HepG2 (cell line): ENCODE results near the gene GFOD1. TPM values are rescaled to one million over a fixed set of nuclear protein-coding genes. Genes with fewer than 3 reads are reported as not detected.

ENCODE experiments used
- ATAC-seq: fragments of 200-7000 bp; cut with Tn5 transposase; 3 replicates; pipeline ENCODE4 v1.9.1; 2020; ENCODE audit warnings: mild to moderate bottlenecking, moderate library complexity
- BruUV-seq: library from RNA; stranded (reverse); fragments of 400-500 nt; replicated peaks from 2 replicates; lab custom pipeline; 2021; lab: Mats Ljungman, UMichigan
- CTCF ChIA-PET: fragments of 300-600 bp; formaldehyde crosslinking; extraction: SDS; loops from one replicate; lab custom pipeline; 2021; ENCODE audit warnings: low total read pairs, inconsistent platforms, low intra/inter-chr PET ratio; lab: Yijun Ruan, JAX
- POLR2A ChIA-PET: fragments of 350-600 bp; sonication (Branson Sonifier 250); formaldehyde crosslinking; loops from one replicate; lab custom pipeline; 2020; ENCODE audit warnings: antibody characterized with exemption, inconsistent platforms; lab: Yijun Ruan, JAX
- DNase-seq: peaks from one replicate; pipeline ENCODE4 v3.0.0-alpha.2; 2015; ENCODE audit warnings: low spot score
- FAIRE-seq: peaks from 3 replicates; lab custom pipeline; 2011; peaks lifted over from hg19 to GRCh38; lab: Jason Lieb, UNC
- H2AFZ ChIP-seq: one replicate; pipeline ENCODE4 v1.6.1; 2011; ENCODE audit warnings: low read length, inconsistent platforms
- H3K27ac ChIP-seq: fragments of 300-600 bp; 3 replicates; pipeline ENCODE4 v1.8.0; 2011; ENCODE audit warnings: mixed run types, mild to moderate bottlenecking, mixed read lengths, low read length, inconsistent platforms; ENCODE audit not compliant: insufficient read depth; ENCODE audit errors: extremely low read length
- H3K27me3 ChIP-seq, 2 experiments: fragments of 200-600 bp in 1 of 2; 2 replicates in 1 of 2; 3 replicates in 1 of 2; pipeline versions ENCODE4 v1.6.0 to v1.8.0; 2011; ENCODE audit warnings: low read length in 2 of 2, mild to moderate bottlenecking in 2 of 2, moderate library complexity in 2 of 2, inconsistent platforms in 1 of 2; ENCODE audit not compliant: insufficient read depth in 2 of 2, control insufficient read depth in 1 of 2
- H3K36me3 ChIP-seq, 2 experiments: fragments of 200-600 bp in 1 of 2; replicated peaks in 1 of 2; 2 replicates in 1 of 2; 3 replicates in 1 of 2; pipeline versions ENCODE4 v1.5.1 to v1.8.0; 2011; ENCODE audit warnings: low read length in 2 of 2, inconsistent platforms in 1 of 2; ENCODE audit not compliant: insufficient read depth in 2 of 2, control insufficient read depth in 1 of 2
- H3K4me1 ChIP-seq: 2 replicates; pipeline ENCODE4 v1.5.1; 2012; ENCODE audit warnings: low read length, inconsistent platforms; ENCODE audit not compliant: insufficient read depth
- H3K4me2 ChIP-seq: 2 replicates; pipeline ENCODE4 v1.6.0; 2011; ENCODE audit warnings: low read depth, low read length, inconsistent platforms
- H3K4me3 ChIP-seq, 3 experiments: fragments of 200-600 bp in 1 of 3; sonication (generic), shearing (Covaris generic) in 1 of 3; replicated peaks in 1 of 3; 2 replicates each; pipeline ENCODE4 v1.5.1; 2011 to 2016; ENCODE audit warnings: low read length in 3 of 3, inconsistent platforms in 2 of 3, low read depth in 2 of 3, mild to moderate bottlenecking in 2 of 3, control low read depth in 1 of 3, mixed read lengths in 1 of 3; ENCODE audit not compliant: insufficient read depth in 1 of 3
- H3K79me2 ChIP-seq: one replicate; pipeline ENCODE4 v1.6.1; 2011; ENCODE audit warnings: low read length, inconsistent platforms; ENCODE audit not compliant: insufficient read depth
- H3K9ac ChIP-seq: 2 replicates; pipeline ENCODE4 v1.6.0; 2011; ENCODE audit warnings: mild to moderate bottlenecking, low read depth, low read length, inconsistent platforms; ENCODE audit not compliant: insufficient read depth
- H3K9me3 ChIP-seq: 2 replicates; pipeline ENCODE4 v1.5.1; 2012; ENCODE audit warnings: mild to moderate bottlenecking, low read length
- H4K20me1 ChIP-seq: 2 replicates; pipeline ENCODE4 v1.6.0; 2011; ENCODE audit warnings: inconsistent platforms, mild to moderate bottlenecking, low read length, moderate library complexity; ENCODE audit not compliant: insufficient read depth
- BHLHE40 ChIP-seq: IDR thresholded peaks from 2 replicates; pipeline ENCODE4 v1.6.1; 2011; ENCODE audit warnings: low read length, improper control_type of control experiment
- KAT8 ChIP-seq: IDR thresholded peaks from 2 replicates; pipeline ENCODE4 v1.6.1; 2016; ENCODE audit warnings: missing genetic modification reagents, missing compliant biosample characterization
- MED8 ChIP-seq: sonication (generic); formaldehyde crosslinking; IDR thresholded peaks from 2 replicates; pipeline ENCODE4 v1.8.1; 2023; ENCODE audit warnings: mild to moderate bottlenecking, missing genetic modification reagents; ENCODE audit not compliant: insufficient replicate concordance
- NCOA1 ChIP-seq: sonication (generic); formaldehyde crosslinking; IDR thresholded peaks from 2 replicates; pipeline ENCODE4 v1.9.0; 2021; ENCODE audit warnings: missing genetic modification reagents
- NFKB2 ChIP-seq: sonication (generic); formaldehyde crosslinking; IDR thresholded peaks from 2 replicates; pipeline ENCODE4 v1.4.0; 2020; ENCODE audit warnings: missing genetic modification reagents, borderline replicate concordance
- NR3C1 ChIP-seq: sonication (generic); formaldehyde crosslinking; IDR thresholded peaks from 2 replicates; pipeline ENCODE4 v1.4.0; 2020; ENCODE audit warnings: missing genetic modification reagents
- PAF1 ChIP-seq: IDR thresholded peaks from 2 replicates; pipeline ENCODE4 v1.6.1; 2016; ENCODE audit warnings: missing genetic modification reagents, missing compliant biosample characterization
- PHF5A ChIP-seq: IDR thresholded peaks from one replicate; pipeline ENCODE4 v1.6.1; 2018; ENCODE audit warnings: low read depth, missing genetic modification reagents; ENCODE audit not compliant: unreplicated experiment
- SNRNP70 ChIP-seq: fragments of 200-400 bp; formaldehyde crosslinking; IDR thresholded peaks from 2 replicates; pipeline ENCODE4 v1.6.1; 2017; ENCODE audit warnings: mild to moderate bottlenecking, low read depth, low read length, moderate library complexity
- TCF7L2 ChIP-seq: IDR thresholded peaks from 2 replicates; pipeline ENCODE4 v1.6.1; 2011; ENCODE audit warnings: mild to moderate bottlenecking, low read depth, low read length, moderate library complexity
- ZNF335 ChIP-seq: sonication (generic); formaldehyde crosslinking; IDR thresholded peaks from 2 replicates; pipeline ENCODE4 v1.4.0; 2020; ENCODE audit warnings: missing genetic modification reagents
- ZNF441 ChIP-seq: sonication (generic); formaldehyde crosslinking; IDR thresholded peaks from 2 replicates; pipeline ENCODE4 v1.7.0; 2021; ENCODE audit warnings: missing genetic modification reagents, borderline replicate concordance
- ZNF609 ChIP-seq: sonication (generic); formaldehyde crosslinking; IDR thresholded peaks from 2 replicates; pipeline ENCODE4 v1.4.0; 2020; ENCODE audit warnings: mild to moderate bottlenecking, missing genetic modification reagents, borderline replicate concordance
- ZNF629 ChIP-seq: sonication (generic); formaldehyde crosslinking; conservative IDR thresholded peaks from 2 replicates; pipeline ENCODE4 v1.5.0; 2020; ENCODE audit warnings: missing genetic modification reagents
- WGBS: methylation state at CpG from one replicate; pipeline ENCODE4 v1.1.6; 2017; ENCODE audit warnings: low lambda C conversion rate; 5-methylcytosine and 5-hydroxymethylcytosine counted together
- in situ Hi-C: cut with HindIII; loops from 2 replicates; pipeline ENCODE4 v1.10.0; 2017; ENCODE audit warnings: low pct_unique_long_range_greater_than_20kb; ENCODE audit not compliant: extremely low pct_ligation_motif_present
- intact Hi-C: fragments of 100-400 bp; cut with micrococcal nuclease; formaldehyde crosslinking; loops from one replicate; pipeline ENCODE4 v1.10.0; 2022; ENCODE audit not compliant: unreplicated experiment
- polyA plus RNA-seq, 8 experiments: library from polyadenylated mRNA; depleted of rRNA in 3 of 8; stranded (reverse) in 7 of 8; unstranded in 1 of 8; fragments of >200 nt; fragmentation: Illumina TruSeq in 4 of 8; extraction: Trizol in 4 of 8; gene quantifications; 2 replicates each; pipeline versions ENCODE4 v1.2.1 to v1.2.3, GENCODE V29; 2011 to 2016; ENCODE audit warnings: low read depth in 4 of 8, missing spikeins in 1 of 8, mixed read lengths in 1 of 8; ENCODE audit not compliant: insufficient read depth in 1 of 8
- total RNA-seq, 5 experiments: library from RNA; depleted of rRNA; stranded (reverse); fragments of >200 nt; fragmentation: Illumina TruSeq; extraction: Trizol; gene quantifications; 2 replicates each; pipeline ENCODE4 v1.2.3, GENCODE V29; 2016; ENCODE audit warnings: low read depth in 1 of 5
- TF ChIP-seq, protein P1 (sequence below): sonication (generic); formaldehyde crosslinking; IDR thresholded peaks from 2 replicates; pipeline ENCODE4 v1.5.1; 2020; ENCODE audit warnings: mild to moderate bottlenecking, missing genetic modification reagents, borderline replicate concordance
- TF ChIP-seq, protein P2 (sequence below): IDR thresholded peaks from 2 replicates; pipeline ENCODE4 v1.4.0; 2020; ENCODE audit warnings: mild to moderate bottlenecking, missing genetic modification reagents

The GFOD1 gene
- total and polyA plus RNA-seq, 2 of the 13 experiments (the other 11 are each of a cell fraction or from before 2014, with no cell fraction given): 1.9 to 6.4 TPM

- no peak overlapping the region for H3K4me2 ChIP-seq
- H3K9me3 ChIP-seq: no peaks in the 10 kb centered on the region
- no peak overlapping the region for H2AFZ ChIP-seq
- H3K4me3 ChIP-seq: no peak overlapping the region
- no peaks in the 10 kb centered on the region for H3K36me3 ChIP-seq
- CTCF ChIA-PET: no interaction called here
- intact Hi-C loops (no loop called here), in situ Hi-C loops (no loop called here)
- no peaks in the 10 kb centered on the region for H3K27me3 ChIP-seq
- 52% methylated on average over 3 of the region's 3 CpGs for WGBS
- FAIRE-seq (no peak), DNase-seq (no peak), ATAC-seq (no peak)
- H4K20me1 ChIP-seq: no peaks in the 10 kb centered on the region
- H3K9ac ChIP-seq: no peak overlapping the region
- H3K79me2 ChIP-seq: no peaks in the 10 kb centered on the region
- H3K4me1 ChIP-seq: peaks cover 20% of the 10 kb centered on the region
- no peak overlapping the region for H3K27ac ChIP-seq
- BruUV-seq: no TSS peak
- no peak for TF ChIP-seq NFKB2
- no peak for TF ChIP-seq PAF1 (CRISPR knock-in tag)
- TF ChIP-seq NCOA1 (CRISPR knock-in tag): no peak
- no peak for TF ChIP-seq KAT8 (CRISPR knock-in tag)
- TF ChIP-seq BHLHE40: no peak
- no peak for TF ChIP-seq ZNF629
- no peak for TF ChIP-seq MED8 (CRISPR knock-in tag)
- no peak for TF ChIP-seq NR3C1 (CRISPR knock-in tag)
- no peak for TF ChIP-seq ZNF441 (CRISPR knock-in tag)
- TF ChIP-seq TCF7L2: no peak
- TF ChIP-seq ZNF335 (CRISPR knock-in tag): no peak
- no peak for TF ChIP-seq PHF5A (CRISPR knock-in tag)
- TF ChIP-seq, protein P1, sequence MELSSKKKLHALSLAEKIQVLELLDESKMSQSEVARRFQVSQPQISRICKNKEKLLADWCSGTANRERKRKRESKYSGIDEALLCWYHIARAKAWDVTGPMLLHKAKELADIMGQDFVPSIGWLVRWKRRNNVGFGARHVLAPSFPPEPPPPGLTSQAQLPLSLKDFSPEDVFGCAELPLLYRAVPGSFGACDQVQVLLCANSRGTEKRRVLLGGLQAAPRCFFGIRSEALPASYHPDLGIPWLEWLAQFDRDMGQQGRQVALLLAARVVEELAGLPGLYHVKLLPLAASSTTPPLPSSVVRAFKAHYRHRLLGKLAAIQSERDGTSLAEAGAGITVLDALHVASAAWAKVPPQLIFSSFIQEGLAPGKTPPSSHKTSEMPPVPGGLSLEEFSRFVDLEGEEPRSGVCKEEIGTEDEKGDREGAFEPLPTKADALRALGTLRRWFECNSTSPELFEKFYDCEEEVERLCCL: no peak
- TF ChIP-seq ZNF609 (CRISPR knock-in tag): no peak
- no peak for TF ChIP-seq SNRNP70
- TF ChIP-seq, protein P2, sequence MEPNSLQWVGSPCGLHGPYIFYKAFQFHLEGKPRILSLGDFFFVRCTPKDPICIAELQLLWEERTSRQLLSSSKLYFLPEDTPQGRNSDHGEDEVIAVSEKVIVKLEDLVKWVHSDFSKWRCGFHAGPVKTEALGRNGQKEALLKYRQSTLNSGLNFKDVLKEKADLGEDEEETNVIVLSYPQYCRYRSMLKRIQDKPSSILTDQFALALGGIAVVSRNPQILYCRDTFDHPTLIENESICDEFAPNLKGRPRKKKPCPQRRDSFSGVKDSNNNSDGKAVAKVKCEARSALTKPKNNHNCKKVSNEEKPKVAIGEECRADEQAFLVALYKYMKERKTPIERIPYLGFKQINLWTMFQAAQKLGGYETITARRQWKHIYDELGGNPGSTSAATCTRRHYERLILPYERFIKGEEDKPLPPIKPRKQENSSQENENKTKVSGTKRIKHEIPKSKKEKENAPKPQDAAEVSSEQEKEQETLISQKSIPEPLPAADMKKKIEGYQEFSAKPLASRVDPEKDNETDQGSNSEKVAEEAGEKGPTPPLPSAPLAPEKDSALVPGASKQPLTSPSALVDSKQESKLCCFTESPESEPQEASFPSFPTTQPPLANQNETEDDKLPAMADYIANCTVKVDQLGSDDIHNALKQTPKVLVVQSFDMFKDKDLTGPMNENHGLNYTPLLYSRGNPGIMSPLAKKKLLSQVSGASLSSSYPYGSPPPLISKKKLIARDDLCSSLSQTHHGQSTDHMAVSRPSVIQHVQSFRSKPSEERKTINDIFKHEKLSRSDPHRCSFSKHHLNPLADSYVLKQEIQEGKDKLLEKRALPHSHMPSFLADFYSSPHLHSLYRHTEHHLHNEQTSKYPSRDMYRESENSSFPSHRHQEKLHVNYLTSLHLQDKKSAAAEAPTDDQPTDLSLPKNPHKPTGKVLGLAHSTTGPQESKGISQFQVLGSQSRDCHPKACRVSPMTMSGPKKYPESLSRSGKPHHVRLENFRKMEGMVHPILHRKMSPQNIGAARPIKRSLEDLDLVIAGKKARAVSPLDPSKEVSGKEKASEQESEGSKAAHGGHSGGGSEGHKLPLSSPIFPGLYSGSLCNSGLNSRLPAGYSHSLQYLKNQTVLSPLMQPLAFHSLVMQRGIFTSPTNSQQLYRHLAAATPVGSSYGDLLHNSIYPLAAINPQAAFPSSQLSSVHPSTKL (CRISPR knock-in tag): no peak
- TF ChIP-seq, all 625 proteins: peak for 0
- POLR2A ChIA-PET: no interaction called here
These were observed 20.0 kb upstream of the GFOD1 start for GRCh38 chr6:13507306-13507860.
